WTC11 (cell line): ENCODE results near the gene SLC5A10. TPM values are rescaled to one million over a fixed set of nuclear protein-coding genes. Genes with fewer than 3 reads are reported as not detected.

Source experiments
- ATAC-seq: fragments of 200-7000 bp; cut with Tn5 transposase; 2 replicates; pipeline ENCODE4 v1.10.0; 2021; ENCODE audit warnings: mild to moderate bottlenecking, moderate library complexity
- CTCF ChIA-PET: fragments of 300-600 bp; sonication (Branson Sonifier 250); formaldehyde crosslinking; loops from one replicate; lab custom pipeline; 2021; ENCODE audit warnings: antibody characterized with exemption; lab: Charles Lee
- POLR2A ChIA-PET: fragments of 350-600 bp; sonication (Branson Sonifier 250); formaldehyde crosslinking; loops from one replicate; lab custom pipeline; 2021; ENCODE audit warnings: antibody characterized with exemption; lab: Charles Lee
- DNase-seq: peaks from one replicate; pipeline ENCODE4 v3.0.0; 2021; ENCODE audit warnings: low spot score
- H3K27ac Mint-ChIP-seq: 2 replicates; pipeline ENCODE4 v1.8.0; 2021; ENCODE audit warnings: mixed read lengths
- H3K27me3 Mint-ChIP-seq: 2 replicates; pipeline ENCODE4 v1.8.0; 2021; ENCODE audit warnings: low read depth, mild to moderate bottlenecking, moderate library complexity, mixed read lengths
- H3K36me3 Mint-ChIP-seq: 2 replicates; pipeline ENCODE4 v1.8.0; 2021; ENCODE audit warnings: mixed read lengths
- H3K4me1 Mint-ChIP-seq: 2 replicates; pipeline ENCODE4 v1.8.0; 2022; ENCODE audit warnings: mixed read lengths
- H3K4me3 Mint-ChIP-seq: 2 replicates; pipeline ENCODE4 v1.8.0; 2021; ENCODE audit warnings: mild to moderate bottlenecking, moderate library complexity, mixed read lengths
- H3K9me3 Mint-ChIP-seq: 2 replicates; pipeline ENCODE4 v1.8.0; 2021; ENCODE audit warnings: mixed read lengths
- CBFB ChIP-seq: sonication (generic); formaldehyde crosslinking; IDR thresholded peaks from 2 replicates; pipeline ENCODE4 v1.8.1; 2022; ENCODE audit warnings: mild to moderate bottlenecking, low read depth, missing genetic modification reagents
- ESRRA ChIP-seq: sonication (generic); formaldehyde crosslinking; IDR thresholded peaks from 2 replicates; pipeline ENCODE4 v1.8.1; 2022; ENCODE audit warnings: mild to moderate bottlenecking, missing genetic modification reagents, borderline replicate concordance
- HMGA2 ChIP-seq: fragments of 250-450 bp; sonication (Bioruptor Pico); IDR thresholded peaks from 2 replicates; pipeline ENCODE4 v1.4.0; 2021; ENCODE audit warnings: mild to moderate bottlenecking, moderate library complexity
- NFATC4 ChIP-seq: fragments of 250-450 bp; sonication (Bioruptor Pico); IDR thresholded peaks from 2 replicates; pipeline ENCODE4 v1.9.0; 2021; ENCODE audit warnings: mild to moderate bottlenecking
- NFYB ChIP-seq: sonication (generic); formaldehyde crosslinking; conservative IDR thresholded peaks from 2 replicates; pipeline ENCODE4 v1.8.0; 2022; ENCODE audit warnings: low read depth, missing genetic modification reagents
- NR2C2 ChIP-seq: sonication (generic); formaldehyde crosslinking; IDR thresholded peaks from 2 replicates; pipeline ENCODE4 v1.8.0; 2022; ENCODE audit warnings: mild to moderate bottlenecking, missing genetic modification reagents
- ZNF121 ChIP-seq: sonication (generic); formaldehyde crosslinking; IDR thresholded peaks from 2 replicates; pipeline ENCODE4 v1.8.0; 2023; ENCODE audit warnings: missing genetic modification reagents
- ZNF232 ChIP-seq: sonication (generic); formaldehyde crosslinking; IDR thresholded peaks from 2 replicates; pipeline ENCODE4 v1.8.0; 2022; ENCODE audit warnings: mild to moderate bottlenecking, missing genetic modification reagents
- ZNF416 ChIP-seq: fragments of 250-450 bp; sonication (Bioruptor Pico); IDR thresholded peaks from 2 replicates; pipeline ENCODE4 v1.9.0; 2021; ENCODE audit warnings: mild to moderate bottlenecking, inconsistent platforms
- total RNA-seq: library from RNA; stranded (reverse); gene quantifications from 3 replicates; pipeline ENCODE4 v1.2.3, GENCODE V29; 2021
- TF ChIP-seq, protein P1 (sequence below): fragments of 250-450 bp; sonication (Bioruptor Pico); IDR thresholded peaks from 2 replicates; pipeline ENCODE4 v1.9.0; 2021; ENCODE audit warnings: mild to moderate bottlenecking, borderline replicate concordance
- TF ChIP-seq, protein P2 (sequence below): sonication (generic); formaldehyde crosslinking; IDR thresholded peaks from 2 replicates; pipeline ENCODE4 v1.8.0; 2022; ENCODE audit warnings: missing genetic modification reagents
- TF ChIP-seq, protein P3 (sequence below): sonication (generic); formaldehyde crosslinking; IDR thresholded peaks from 2 replicates; pipeline ENCODE4 v1.8.0; 2022; ENCODE audit warnings: mild to moderate bottlenecking, missing genetic modification reagents
- TF ChIP-seq, protein P4 (sequence below): sonication (generic); formaldehyde crosslinking; IDR thresholded peaks from 2 replicates; pipeline ENCODE4 v1.8.0; 2023; ENCODE audit warnings: missing genetic modification reagents, mild to moderate bottlenecking, borderline replicate concordance
- TF ChIP-seq, protein P5 (sequence below): fragments of 250-450 bp; sonication (Bioruptor Pico); IDR thresholded peaks from 2 replicates; pipeline ENCODE4 v1.9.0; 2021; ENCODE audit warnings: mild to moderate bottlenecking
- TF ChIP-seq, protein P6 (sequence below): sonication (generic); formaldehyde crosslinking; conservative IDR thresholded peaks from 2 replicates; pipeline ENCODE4 v1.8.1; 2022; ENCODE audit warnings: mild to moderate bottlenecking, missing genetic modification reagents
- TF ChIP-seq, protein P7 (sequence below): fragments of 250-450 bp; sonication (Bioruptor Pico); conservative IDR thresholded peaks from 2 replicates; pipeline ENCODE4 v1.9.0; 2021; ENCODE audit warnings: mild to moderate bottlenecking

Gene SLC5A10
- total RNA-seq, 1 experiment from 2014 or later, result not detected

DNA sequence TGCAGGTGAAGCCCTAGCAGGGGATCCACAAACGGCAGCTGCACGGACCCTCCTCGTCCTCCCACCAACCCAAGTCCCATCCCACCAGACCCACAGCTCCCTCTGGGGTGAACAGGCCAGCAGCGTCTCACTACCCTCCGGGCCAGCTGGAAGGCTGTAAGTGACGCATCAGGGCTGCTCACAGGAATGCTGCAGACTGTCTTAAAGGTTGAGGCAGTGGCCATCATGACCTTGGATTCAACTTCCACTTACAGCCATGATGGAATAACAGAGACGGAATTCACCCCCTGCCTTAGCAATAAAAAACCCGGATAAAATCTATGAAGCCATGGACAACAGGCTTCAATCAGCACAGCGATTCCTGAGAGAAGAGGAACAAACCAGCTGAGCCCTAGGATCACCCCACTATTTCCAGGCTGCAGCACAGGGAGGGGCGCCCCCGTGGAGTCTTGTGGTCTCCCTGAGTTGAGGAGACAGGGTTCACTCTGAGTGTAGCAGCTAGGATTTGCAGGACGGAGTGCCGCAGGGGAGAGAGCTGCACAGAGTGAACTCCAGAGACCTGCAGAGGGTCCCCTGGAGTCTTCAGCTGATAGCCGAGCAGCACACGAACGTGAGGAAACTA lies 42.1 kb downstream of the SLC5A10 start (continued):
- TF ChIP-seq, protein P1, sequence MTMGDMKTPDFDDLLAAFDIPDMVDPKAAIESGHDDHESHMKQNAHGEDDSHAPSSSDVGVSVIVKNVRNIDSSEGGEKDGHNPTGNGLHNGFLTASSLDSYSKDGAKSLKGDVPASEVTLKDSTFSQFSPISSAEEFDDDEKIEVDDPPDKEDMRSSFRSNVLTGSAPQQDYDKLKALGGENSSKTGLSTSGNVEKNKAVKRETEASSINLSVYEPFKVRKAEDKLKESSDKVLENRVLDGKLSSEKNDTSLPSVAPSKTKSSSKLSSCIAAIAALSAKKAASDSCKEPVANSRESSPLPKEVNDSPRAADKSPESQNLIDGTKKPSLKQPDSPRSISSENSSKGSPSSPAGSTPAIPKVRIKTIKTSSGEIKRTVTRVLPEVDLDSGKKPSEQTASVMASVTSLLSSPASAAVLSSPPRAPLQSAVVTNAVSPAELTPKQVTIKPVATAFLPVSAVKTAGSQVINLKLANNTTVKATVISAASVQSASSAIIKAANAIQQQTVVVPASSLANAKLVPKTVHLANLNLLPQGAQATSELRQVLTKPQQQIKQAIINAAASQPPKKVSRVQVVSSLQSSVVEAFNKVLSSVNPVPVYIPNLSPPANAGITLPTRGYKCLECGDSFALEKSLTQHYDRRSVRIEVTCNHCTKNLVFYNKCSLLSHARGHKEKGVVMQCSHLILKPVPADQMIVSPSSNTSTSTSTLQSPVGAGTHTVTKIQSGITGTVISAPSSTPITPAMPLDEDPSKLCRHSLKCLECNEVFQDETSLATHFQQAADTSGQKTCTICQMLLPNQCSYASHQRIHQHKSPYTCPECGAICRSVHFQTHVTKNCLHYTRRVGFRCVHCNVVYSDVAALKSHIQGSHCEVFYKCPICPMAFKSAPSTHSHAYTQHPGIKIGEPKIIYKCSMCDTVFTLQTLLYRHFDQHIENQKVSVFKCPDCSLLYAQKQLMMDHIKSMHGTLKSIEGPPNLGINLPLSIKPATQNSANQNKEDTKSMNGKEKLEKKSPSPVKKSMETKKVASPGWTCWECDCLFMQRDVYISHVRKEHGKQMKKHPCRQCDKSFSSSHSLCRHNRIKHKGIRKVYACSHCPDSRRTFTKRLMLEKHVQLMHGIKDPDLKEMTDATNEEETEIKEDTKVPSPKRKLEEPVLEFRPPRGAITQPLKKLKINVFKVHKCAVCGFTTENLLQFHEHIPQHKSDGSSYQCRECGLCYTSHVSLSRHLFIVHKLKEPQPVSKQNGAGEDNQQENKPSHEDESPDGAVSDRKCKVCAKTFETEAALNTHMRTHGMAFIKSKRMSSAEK (CRISPR knock-in tag), result no peak
- TF ChIP-seq, protein P2, sequence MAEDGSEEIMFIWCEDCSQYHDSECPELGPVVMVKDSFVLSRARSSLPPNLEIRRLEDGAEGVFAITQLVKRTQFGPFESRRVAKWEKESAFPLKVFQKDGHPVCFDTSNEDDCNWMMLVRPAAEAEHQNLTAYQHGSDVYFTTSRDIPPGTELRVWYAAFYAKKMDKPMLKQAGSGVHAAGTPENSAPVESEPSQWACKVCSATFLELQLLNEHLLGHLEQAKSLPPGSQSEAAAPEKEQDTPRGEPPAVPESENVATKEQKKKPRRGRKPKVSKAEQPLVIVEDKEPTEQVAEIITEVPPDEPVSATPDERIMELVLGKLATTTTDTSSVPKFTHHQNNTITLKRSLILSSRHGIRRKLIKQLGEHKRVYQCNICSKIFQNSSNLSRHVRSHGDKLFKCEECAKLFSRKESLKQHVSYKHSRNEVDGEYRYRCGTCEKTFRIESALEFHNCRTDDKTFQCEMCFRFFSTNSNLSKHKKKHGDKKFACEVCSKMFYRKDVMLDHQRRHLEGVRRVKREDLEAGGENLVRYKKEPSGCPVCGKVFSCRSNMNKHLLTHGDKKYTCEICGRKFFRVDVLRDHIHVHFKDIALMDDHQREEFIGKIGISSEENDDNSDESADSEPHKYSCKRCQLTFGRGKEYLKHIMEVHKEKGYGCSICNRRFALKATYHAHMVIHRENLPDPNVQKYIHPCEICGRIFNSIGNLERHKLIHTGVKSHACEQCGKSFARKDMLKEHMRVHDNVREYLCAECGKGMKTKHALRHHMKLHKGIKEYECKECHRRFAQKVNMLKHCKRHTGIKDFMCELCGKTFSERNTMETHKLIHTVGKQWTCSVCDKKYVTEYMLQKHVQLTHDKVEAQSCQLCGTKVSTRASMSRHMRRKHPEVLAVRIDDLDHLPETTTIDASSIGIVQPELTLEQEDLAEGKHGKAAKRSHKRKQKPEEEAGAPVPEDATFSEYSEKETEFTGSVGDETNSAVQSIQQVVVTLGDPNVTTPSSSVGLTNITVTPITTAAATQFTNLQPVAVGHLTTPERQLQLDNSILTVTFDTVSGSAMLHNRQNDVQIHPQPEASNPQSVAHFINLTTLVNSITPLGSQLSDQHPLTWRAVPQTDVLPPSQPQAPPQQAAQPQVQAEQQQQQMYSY (CRISPR knock-in tag), result no peak
- TF ChIP-seq NR2C2 (CRISPR knock-in tag), result no peak
- TF ChIP-seq, all 79 proteins: peak for 0

DNA sequence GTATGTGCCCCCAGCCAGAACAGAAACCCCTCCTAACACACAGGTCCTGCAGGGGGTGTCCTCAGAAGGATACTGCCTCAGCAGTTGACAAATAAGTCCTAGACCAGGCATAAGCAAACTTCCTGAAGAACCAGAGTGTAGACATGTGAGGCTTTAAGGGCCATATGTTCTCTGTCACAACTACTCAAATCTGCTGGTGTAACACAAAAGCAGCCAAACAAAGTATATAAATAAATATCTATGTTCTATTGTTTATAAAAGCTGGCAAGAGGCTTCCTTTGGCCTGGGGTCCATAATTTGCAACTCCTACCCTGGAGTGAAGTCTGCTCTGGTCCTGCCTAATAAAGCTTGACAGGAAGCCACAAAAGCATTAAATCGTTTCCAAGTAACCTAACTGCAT lies 42.7 kb downstream of the SLC5A10 start:
- ChIA-PET CTCF (interaction anchor here (1.4 kb wide), 1 partner anchor 34 kb away, joined by 6 read pairs; no protein-coding TSS in a partner anchor), POLR2A (no interaction called here)
- Mint-ChIP-seq H3K4me1 (peaks cover 7% of the 10 kb centered on the region), H3K9me3 (peaks cover 9% of the 10 kb centered on the region), H3K27ac (peak overlapping the region; percentile 92; the same call in 1 of the 2 replicates), H3K27me3 (no peaks in the 10 kb centered on the region), H3K36me3 (peaks cover 21% of the 10 kb centered on the region), H3K4me3 (no peak overlapping the region)
- no peak for DNase-seq
- TF ChIP-seq NFATC4 (CRISPR knock-in tag), result no peak
- no peak for ATAC-seq

DNA sequence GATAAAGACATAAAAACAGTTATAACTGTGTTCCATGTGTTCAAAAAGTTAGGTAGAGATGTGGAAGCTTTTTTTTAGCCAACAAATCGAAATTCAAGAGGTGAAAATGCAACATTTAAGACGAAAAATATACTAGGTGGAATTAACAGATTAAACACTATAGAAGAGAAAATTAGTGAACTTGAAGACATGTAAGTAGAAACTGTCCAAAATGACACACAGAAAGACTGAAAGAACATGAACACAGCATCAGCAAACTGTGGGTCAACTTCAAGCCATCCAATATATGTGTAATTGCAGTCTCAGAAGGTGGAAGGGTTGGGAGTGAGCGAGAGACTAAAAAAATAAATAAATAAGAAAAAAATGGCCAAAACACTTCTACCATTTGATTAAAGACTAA lies 43.3 kb downstream of the SLC5A10 start:
- ChIA-PET POLR2A (no interaction called here), CTCF (no interaction called here)
- no peak for ATAC-seq
- H3K4me3 Mint-ChIP-seq, result no peak overlapping the region
- H3K27me3 Mint-ChIP-seq, result no peaks in the 10 kb centered on the region
- peaks cover 21% of the 10 kb centered on the region for H3K36me3 Mint-ChIP-seq
- H3K9me3 Mint-ChIP-seq, result peaks cover 9% of the 10 kb centered on the region
- no peak overlapping the region for H3K27ac Mint-ChIP-seq
- DNase-seq, result no peak
- H3K4me1 Mint-ChIP-seq, result peaks cover 7% of the 10 kb centered on the region
- TF ChIP-seq NFYB (no peak), ESRRA (CRISPR knock-in tag) (no peak), HMGA2 (CRISPR knock-in tag) (no peak), CBFB (CRISPR knock-in tag) (no peak), ZNF121 (CRISPR knock-in tag) (no peak), ZNF416 (CRISPR knock-in tag) (no peak), ZNF232 (no peak)
- TF ChIP-seq, protein P3, sequence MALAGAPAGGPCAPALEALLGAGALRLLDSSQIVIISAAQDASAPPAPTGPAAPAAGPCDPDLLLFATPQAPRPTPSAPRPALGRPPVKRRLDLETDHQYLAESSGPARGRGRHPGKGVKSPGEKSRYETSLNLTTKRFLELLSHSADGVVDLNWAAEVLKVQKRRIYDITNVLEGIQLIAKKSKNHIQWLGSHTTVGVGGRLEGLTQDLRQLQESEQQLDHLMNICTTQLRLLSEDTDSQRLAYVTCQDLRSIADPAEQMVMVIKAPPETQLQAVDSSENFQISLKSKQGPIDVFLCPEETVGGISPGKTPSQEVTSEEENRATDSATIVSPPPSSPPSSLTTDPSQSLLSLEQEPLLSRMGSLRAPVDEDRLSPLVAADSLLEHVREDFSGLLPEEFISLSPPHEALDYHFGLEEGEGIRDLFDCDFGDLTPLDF, result no peak
- TF ChIP-seq, protein P4, sequence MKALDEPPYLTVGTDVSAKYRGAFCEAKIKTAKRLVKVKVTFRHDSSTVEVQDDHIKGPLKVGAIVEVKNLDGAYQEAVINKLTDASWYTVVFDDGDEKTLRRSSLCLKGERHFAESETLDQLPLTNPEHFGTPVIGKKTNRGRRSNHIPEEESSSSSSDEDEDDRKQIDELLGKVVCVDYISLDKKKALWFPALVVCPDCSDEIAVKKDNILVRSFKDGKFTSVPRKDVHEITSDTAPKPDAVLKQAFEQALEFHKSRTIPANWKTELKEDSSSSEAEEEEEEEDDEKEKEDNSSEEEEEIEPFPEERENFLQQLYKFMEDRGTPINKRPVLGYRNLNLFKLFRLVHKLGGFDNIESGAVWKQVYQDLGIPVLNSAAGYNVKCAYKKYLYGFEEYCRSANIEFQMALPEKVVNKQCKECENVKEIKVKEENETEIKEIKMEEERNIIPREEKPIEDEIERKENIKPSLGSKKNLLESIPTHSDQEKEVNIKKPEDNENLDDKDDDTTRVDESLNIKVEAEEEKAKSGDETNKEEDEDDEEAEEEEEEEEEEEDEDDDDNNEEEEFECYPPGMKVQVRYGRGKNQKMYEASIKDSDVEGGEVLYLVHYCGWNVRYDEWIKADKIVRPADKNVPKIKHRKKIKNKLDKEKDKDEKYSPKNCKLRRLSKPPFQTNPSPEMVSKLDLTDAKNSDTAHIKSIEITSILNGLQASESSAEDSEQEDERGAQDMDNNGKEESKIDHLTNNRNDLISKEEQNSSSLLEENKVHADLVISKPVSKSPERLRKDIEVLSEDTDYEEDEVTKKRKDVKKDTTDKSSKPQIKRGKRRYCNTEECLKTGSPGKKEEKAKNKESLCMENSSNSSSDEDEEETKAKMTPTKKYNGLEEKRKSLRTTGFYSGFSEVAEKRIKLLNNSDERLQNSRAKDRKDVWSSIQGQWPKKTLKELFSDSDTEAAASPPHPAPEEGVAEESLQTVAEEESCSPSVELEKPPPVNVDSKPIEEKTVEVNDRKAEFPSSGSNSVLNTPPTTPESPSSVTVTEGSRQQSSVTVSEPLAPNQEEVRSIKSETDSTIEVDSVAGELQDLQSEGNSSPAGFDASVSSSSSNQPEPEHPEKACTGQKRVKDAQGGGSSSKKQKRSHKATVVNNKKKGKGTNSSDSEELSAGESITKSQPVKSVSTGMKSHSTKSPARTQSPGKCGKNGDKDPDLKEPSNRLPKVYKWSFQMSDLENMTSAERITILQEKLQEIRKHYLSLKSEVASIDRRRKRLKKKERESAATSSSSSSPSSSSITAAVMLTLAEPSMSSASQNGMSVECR, result no peak
- TF ChIP-seq, protein P5, sequence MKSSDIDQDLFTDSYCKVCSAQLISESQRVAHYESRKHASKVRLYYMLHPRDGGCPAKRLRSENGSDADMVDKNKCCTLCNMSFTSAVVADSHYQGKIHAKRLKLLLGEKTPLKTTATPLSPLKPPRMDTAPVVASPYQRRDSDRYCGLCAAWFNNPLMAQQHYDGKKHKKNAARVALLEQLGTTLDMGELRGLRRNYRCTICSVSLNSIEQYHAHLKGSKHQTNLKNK (CRISPR knock-in tag), result no peak
- TF ChIP-seq, protein P6, sequence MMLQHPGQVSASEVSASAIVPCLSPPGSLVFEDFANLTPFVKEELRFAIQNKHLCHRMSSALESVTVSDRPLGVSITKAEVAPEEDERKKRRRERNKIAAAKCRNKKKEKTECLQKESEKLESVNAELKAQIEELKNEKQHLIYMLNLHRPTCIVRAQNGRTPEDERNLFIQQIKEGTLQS (CRISPR knock-in tag), result no peak
- TF ChIP-seq, protein P7, sequence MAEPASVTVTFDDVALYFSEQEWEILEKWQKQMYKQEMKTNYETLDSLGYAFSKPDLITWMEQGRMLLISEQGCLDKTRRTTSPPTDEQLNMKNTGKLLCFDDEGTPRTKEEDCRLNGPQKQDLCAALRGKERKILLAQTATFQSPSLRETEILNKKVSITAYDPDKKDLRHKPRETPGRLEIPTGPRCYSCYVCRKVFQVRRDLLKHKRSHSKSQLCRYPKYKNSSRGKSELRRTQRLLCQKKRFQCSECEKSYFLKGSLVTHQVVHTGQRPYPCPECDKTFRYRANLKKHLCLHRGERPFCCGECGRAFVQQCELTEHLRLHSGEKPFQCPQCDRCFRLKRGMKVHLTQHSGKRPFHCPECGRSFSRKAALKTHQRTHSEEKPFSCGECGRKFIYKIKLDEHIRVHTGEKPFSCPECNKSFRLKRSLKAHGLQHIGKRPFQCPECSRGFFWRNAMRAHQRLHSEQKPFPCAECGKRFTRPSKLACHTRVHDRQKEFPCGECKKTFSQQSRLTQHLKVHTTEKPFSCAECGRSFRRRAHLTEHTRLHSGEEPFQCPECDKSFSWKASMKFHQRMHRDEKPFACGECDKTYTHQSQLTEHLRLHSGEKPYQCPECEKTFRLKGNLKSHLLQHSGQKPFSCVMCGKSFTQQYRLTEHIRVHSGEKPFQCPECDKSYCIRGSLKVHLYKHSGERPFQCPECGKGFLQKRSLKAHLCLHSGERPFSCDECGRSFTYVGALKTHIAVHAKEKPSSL (CRISPR knock-in tag), result no peak
